ENCODE results near the gene NRCAM.

NRCAM gene

DNA sequence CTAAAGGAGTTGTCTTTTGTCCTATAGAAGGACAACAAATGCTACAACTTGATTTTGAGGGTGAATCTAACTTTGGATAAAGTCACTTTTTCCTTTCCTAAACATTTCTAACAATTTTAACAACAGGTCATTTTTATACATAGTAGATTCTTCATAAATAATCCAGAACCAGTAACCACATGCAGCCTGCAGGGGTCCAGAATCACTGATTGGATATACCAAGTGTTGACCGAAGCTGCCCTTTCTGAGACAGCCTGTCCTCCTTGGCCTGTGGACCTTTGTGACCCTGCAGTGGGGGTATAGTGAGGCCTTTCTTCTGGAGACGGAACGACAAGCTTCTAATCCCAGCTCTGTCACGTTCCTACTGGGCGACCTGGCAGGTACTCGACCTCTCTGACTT, 291.3 kb downstream of the NRCAM start:
- no peak for FAIRE-seq
- no peak for DNase-seq (ENCODE audit: insufficient read length, low spot score)
- TF ChIP-seq POLR2AphosphoS5 (IDR thresholded peaks at IDR 0.05; ENCODE audit: low read depth, low read length) (no peak), SPI1 (IDR thresholded peaks at IDR 0.05; ENCODE audit: low read depth, low read length) (no peak), POLR2A (IDR thresholded peaks at IDR 0.05; ENCODE audit: low read depth, low read length) (no peak), TAF1 (IDR thresholded peaks at IDR 0.05; ENCODE audit: low read depth, low read length) (no peak), POU2F2 (IDR thresholded peaks at IDR 0.05; ENCODE audit: low read depth, low read length) (no peak), PAX5 (IDR thresholded peaks at IDR 0.05; ENCODE audit: insufficient read depth, low read length, severe bottlenecking) (no peak)

DNA sequence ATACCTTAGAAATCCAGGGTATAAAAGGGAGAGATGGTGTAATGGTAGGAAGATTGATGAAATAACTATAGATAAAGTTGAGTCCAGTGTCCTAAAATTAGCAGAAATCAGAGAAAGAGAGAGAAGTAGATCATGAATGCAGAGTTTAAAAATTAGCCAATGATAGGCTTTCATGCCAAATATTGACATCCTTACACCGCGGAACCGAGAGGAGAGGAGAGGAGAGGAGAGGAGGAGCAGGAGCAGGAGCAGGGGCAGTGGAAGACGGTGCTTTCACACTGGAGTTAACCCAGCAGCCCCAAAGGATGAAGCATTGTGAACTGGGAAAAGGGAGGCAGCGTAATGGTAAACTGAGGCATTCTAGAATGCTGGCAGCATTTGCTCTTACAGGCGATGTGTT, 291.9 kb downstream of the NRCAM start:
- FAIRE-seq (no peak), DNase-seq (ENCODE audit: insufficient read length, low spot score) (no peak)
- no peak for TF ChIP-seq POU2F2 (IDR thresholded peaks at IDR 0.05; ENCODE audit: low read depth, low read length)
- no peak for TF ChIP-seq SPI1 (IDR thresholded peaks at IDR 0.05; ENCODE audit: low read depth, low read length)
- no peak for TF ChIP-seq PAX5 (IDR thresholded peaks at IDR 0.05; ENCODE audit: insufficient read depth, low read length, severe bottlenecking)
- TF ChIP-seq POLR2A (IDR thresholded peaks at IDR 0.05; ENCODE audit: low read depth, low read length), result no peak
- TF ChIP-seq POLR2AphosphoS5 (IDR thresholded peaks at IDR 0.05; ENCODE audit: low read depth, low read length), result no peak
- no peak for TF ChIP-seq TAF1 (IDR thresholded peaks at IDR 0.05; ENCODE audit: low read depth, low read length)

DNA sequence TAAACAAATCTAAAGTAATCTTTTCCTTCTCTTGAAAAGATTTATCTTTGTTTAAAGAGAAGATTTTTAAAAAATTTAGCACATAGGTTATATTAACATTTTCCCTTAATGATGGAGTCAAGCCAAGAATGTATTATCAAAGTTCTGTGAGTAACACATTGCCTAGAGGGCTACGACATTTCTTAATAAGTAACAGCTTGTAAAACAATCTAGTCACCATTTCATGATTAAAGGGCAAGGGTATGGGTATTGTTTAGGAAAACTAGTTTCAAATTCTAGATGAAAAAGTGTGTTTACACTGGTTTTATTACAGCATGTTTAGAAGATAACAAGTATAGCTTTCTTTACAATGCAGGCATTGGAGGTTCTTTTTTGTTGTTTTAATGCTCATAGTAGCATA, 297.5 kb downstream of the NRCAM start:
- DNase-seq (ENCODE audit: insufficient read length, low spot score) (no peak), FAIRE-seq (no peak)
- TF ChIP-seq POLR2A (IDR thresholded peaks at IDR 0.05; ENCODE audit: low read depth, low read length) (no peak), POU2F2 (IDR thresholded peaks at IDR 0.05; ENCODE audit: low read depth, low read length) (no peak), TAF1 (IDR thresholded peaks at IDR 0.05; ENCODE audit: low read depth, low read length) (no peak), PAX5 (IDR thresholded peaks at IDR 0.05; ENCODE audit: insufficient read depth, low read length, severe bottlenecking) (no peak), SPI1 (IDR thresholded peaks at IDR 0.05; ENCODE audit: low read depth, low read length) (no peak), POLR2AphosphoS5 (IDR thresholded peaks at IDR 0.05; ENCODE audit: low read depth, low read length) (no peak)

DNA sequence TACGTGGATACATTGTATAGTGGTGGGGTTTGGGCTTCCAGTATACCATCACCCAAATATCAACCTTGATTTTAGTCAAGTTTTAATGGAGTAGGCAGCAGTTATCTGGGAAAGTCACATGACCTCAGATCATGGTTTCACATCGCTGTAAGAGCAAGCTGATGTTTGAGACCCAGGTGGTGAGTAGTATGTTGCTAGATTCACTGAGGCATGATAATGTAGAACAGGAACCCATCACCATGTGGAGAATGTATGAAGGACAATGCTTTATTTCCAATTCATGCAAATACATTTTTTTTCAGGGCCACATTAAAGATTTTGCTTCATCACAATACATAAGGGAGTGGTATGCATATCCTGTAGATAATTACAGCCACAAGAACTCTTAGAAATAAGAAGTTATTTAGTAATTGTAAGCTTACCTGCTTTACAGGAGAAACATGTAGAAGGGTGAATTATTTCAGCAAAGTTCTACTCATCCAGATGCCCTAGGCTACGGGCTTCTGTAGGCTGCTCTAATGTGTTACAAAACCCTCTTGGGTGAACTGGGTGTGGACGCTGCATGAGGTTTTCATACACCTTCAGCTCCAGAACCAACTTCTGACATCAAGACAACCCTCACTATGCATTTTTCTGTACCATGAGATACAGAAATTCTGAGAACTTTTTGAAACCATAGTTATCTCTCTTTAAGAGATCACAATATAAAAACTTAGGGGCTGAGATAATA, 298.5 kb downstream of the NRCAM start:
- no peak for FAIRE-seq
- no peak for TF ChIP-seq POLR2AphosphoS5 (IDR thresholded peaks at IDR 0.05; ENCODE audit: low read depth, low read length)
- no peak for TF ChIP-seq TAF1 (IDR thresholded peaks at IDR 0.05; ENCODE audit: low read depth, low read length)
- TF ChIP-seq POU2F2 (IDR thresholded peaks at IDR 0.05; ENCODE audit: low read depth, low read length), result no peak
- TF ChIP-seq PAX5 (IDR thresholded peaks at IDR 0.05; ENCODE audit: insufficient read depth, low read length, severe bottlenecking), result no peak
- no peak for TF ChIP-seq POLR2A (IDR thresholded peaks at IDR 0.05; ENCODE audit: low read depth, low read length)
- TF ChIP-seq SPI1 (IDR thresholded peaks at IDR 0.05; ENCODE audit: low read depth, low read length), result no peak
- DNase-seq (ENCODE audit: insufficient read length, low spot score), result no peak

DNA sequence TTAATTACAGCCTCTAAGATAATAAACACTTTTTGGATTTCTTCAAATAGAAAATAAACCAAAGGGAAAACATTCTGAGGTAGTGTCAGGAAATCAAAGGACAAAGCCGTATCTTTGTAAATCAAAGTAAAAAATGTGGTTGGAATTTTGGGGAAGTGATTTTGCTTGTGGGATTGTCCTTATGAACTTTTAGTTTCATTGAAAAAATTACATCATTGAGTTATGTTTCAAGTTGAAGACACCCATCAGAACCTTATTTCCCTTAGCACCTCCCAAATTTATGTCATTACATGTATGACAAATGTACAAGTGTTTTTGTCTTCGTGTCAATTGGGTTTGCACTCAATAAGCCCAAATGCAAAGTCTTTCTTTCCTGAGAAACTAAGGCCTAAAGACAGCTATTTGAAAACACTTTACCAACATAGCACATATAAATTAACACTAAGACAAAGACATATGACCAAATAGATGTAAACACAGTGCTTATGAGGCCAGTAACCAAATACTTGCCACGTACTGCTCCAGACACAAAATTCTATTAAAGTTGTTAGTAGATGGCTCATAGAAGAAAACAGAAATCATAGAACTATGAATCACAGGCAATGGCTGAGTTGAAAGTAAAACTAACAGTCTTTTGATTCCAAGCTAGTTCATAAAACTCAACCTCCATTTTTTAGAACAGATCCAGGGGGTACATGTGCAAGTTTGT, 299.2 kb downstream of the NRCAM start:
- DNase-seq (ENCODE audit: insufficient read length, low spot score) (no peak), FAIRE-seq (no peak)
- TF ChIP-seq SPI1 (IDR thresholded peaks at IDR 0.05; ENCODE audit: low read depth, low read length) (peak; percentile 82), POU2F2 (IDR thresholded peaks at IDR 0.05; ENCODE audit: low read depth, low read length) (no peak)

DNA sequence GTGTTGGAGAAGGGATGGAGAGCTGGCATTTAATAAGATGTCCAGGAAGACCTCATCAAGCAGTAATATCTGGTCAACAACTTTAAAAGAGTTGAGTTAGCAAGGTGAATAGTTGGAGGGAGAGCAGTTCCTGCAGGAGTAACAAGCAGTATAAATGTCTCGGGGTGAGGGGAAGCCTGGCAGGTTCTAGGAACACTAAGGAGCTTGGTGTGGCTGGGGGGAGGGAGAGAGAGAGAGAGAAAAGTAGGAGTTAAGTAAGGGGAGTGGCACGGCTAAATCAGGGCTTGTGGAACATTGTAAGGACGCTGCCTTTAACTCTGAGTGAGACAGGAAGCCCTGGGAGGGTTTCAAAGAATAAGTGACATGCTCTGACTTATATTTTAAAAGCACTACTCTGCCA, 304.0 kb downstream of the NRCAM start:
- FAIRE-seq (no peak), DNase-seq (ENCODE audit: insufficient read length, low spot score) (no peak)
- TF ChIP-seq POLR2A (IDR thresholded peaks at IDR 0.05; ENCODE audit: low read depth, low read length), result no peak
- TF ChIP-seq SPI1 (IDR thresholded peaks at IDR 0.05; ENCODE audit: low read depth, low read length), result no peak
- no peak for TF ChIP-seq TAF1 (IDR thresholded peaks at IDR 0.05; ENCODE audit: low read depth, low read length)
- TF ChIP-seq PAX5 (IDR thresholded peaks at IDR 0.05; ENCODE audit: insufficient read depth, low read length, severe bottlenecking), result no peak
- TF ChIP-seq POU2F2 (IDR thresholded peaks at IDR 0.05; ENCODE audit: low read depth, low read length), result no peak
- no peak for TF ChIP-seq POLR2AphosphoS5 (IDR thresholded peaks at IDR 0.05; ENCODE audit: low read depth, low read length)

DNA sequence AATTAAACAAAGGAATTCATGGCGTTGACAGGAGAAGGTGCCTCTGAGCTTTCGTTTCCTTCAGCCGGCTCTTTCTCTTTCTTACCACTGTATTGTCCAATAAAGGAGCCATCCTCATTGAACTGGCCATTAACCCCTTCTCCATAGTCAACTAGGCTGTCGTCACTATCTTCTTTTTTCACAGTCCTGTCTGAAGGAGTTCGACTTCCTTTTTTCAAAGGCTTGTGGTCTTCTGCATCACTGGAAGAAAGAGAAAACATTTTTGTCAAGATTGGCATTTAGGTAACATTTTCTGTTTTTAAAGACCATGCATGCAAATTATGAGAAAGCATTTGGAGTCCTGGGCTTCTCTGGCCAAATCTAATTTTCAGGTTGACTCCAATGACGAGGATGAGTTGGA, 306.3 kb downstream of the NRCAM start:
- no peak for DNase-seq (ENCODE audit: insufficient read length, low spot score)
- FAIRE-seq, result no peak
- 0 out of 2 replicates have a peak, but pooled peaks have one; percentile 14 for TF ChIP-seq SPI1 (IDR thresholded peaks at IDR 0.05; ENCODE audit: low read depth, low read length)
- TF ChIP-seq POU2F2 (IDR thresholded peaks at IDR 0.05; ENCODE audit: low read depth, low read length), result no peak

DNA sequence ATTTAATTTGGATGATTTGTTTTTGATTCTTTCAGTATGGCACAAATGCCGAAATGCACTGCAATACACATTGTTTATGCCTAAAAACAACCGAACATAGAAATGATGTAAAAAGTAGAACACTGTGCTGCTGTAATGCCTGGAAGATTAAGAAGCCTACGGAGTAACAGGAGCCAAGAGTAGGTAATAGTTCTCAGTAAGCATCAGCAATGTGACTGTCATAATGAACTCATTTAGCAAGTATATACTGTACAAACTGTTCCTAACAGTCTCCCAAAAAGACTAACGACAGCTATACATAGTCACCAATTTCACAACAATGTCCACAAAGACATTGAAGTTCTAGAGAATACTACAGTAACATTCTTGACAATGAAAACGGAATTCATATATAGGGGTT, 307.1 kb downstream of the NRCAM start:
- FAIRE-seq (no peak), DNase-seq (ENCODE audit: insufficient read length, low spot score) (no peak)
- TF ChIP-seq PAX5 (IDR thresholded peaks at IDR 0.05; ENCODE audit: insufficient read depth, low read length, severe bottlenecking) (no peak), TAF1 (IDR thresholded peaks at IDR 0.05; ENCODE audit: low read depth, low read length) (no peak), POLR2AphosphoS5 (IDR thresholded peaks at IDR 0.05; ENCODE audit: low read depth, low read length) (no peak), SPI1 (IDR thresholded peaks at IDR 0.05; ENCODE audit: low read depth, low read length) (no peak), POLR2A (IDR thresholded peaks at IDR 0.05; ENCODE audit: low read depth, low read length) (no peak), POU2F2 (IDR thresholded peaks at IDR 0.05; ENCODE audit: low read depth, low read length) (no peak)

DNA sequence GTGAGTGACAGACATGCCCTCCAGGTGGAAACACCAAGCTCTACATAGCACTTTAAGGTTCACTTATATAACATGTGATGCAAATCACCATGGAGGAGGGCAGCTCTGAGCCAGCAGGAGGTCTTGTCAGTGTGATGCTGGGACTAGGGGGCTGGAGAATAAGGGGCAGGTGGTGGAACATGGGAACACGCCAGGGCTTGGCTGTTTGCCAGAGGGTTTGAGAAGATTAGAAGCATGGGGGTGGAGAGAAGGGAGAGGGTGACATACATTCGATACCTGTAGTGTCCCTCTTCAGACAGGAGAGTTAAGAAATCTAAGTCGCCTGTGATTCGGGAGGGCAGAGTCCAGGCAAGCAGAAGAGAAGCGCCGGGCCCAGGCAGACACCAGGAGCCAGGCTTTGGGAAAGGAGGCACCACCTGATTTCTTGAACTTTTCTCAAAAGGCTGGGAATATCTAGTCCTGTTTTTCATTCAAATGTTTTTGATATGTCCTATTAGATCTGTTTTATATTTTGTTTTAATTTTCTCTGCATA, 309.1 kb downstream of the NRCAM start:
- no peak for TF ChIP-seq PAX5 (IDR thresholded peaks at IDR 0.05; ENCODE audit: insufficient read depth, low read length, severe bottlenecking)
- TF ChIP-seq TAF1 (IDR thresholded peaks at IDR 0.05; ENCODE audit: low read depth, low read length), result no peak
- TF ChIP-seq SPI1 (IDR thresholded peaks at IDR 0.05; ENCODE audit: low read depth, low read length), result no peak
- TF ChIP-seq POU2F2 (IDR thresholded peaks at IDR 0.05; ENCODE audit: low read depth, low read length), result no peak
- no peak for DNase-seq (ENCODE audit: insufficient read length, low spot score)
- no peak for FAIRE-seq

Data from GM12891 (cell line).